CD14-positive monocyte (primary cell): ENCODE measurements around the gene AIFM1. TPM values are rescaled to one million over a fixed set of nuclear protein-coding genes. Genes with fewer than 3 reads are reported as not detected.
A peak's percentile ranks its signal among the peaks of the same experiment; 100 is the strongest.

Experiments
- DNase-seq, 3 donors: peaks; one replicate each; pipeline ENCODE4 v3.0.0-alpha.2; 2011 to 2022
- H2AFZ ChIP-seq: 2 replicates; pipeline ENCODE4 v1.6.0; 2012; ENCODE audit warnings: mild to moderate bottlenecking, low read depth, low read length, inconsistent platforms; ENCODE audit not compliant: insufficient read depth, poor library complexity, severe bottlenecking
- H3K27ac ChIP-seq, 2 donors: 1 replicate in 1 of 2; 2 replicates in 1 of 2; pipeline ENCODE4 v1.5.1; 2012 to 2013; ENCODE audit warnings: low read length in 2 of 2, control low read depth in 1 of 2, inconsistent platforms in 1 of 2, low read depth in 1 of 2, mild to moderate bottlenecking in 1 of 2
- H3K27me3 ChIP-seq, 2 donors: one replicate each; pipeline versions ENCODE4 v1.6.0 to v1.6.1; 2011 to 2013; ENCODE audit warnings: low read length in 2 of 2; ENCODE audit not compliant: control insufficient read depth in 2 of 2, insufficient read depth in 2 of 2
- H3K36me3 ChIP-seq, 2 donors: replicated peaks in 1 of 2; 1 replicate in 1 of 2; 2 replicates in 1 of 2; pipeline versions ENCODE4 v1.5.1 to v1.6.1; 2012 to 2013; ENCODE audit warnings: low read length in 2 of 2, control low read depth in 1 of 2, inconsistent platforms in 1 of 2, mild to moderate bottlenecking in 1 of 2; ENCODE audit not compliant: insufficient read depth in 2 of 2, control insufficient read depth in 1 of 2
- H3K4me1 ChIP-seq, 2 donors: 1 replicate in 1 of 2; 2 replicates in 1 of 2; pipeline versions ENCODE4 v1.5.1 to v1.6.1; 2012 to 2013; ENCODE audit warnings: low read length in 2 of 2, control low read depth in 1 of 2, inconsistent platforms in 1 of 2, mild to moderate bottlenecking in 1 of 2, moderate library complexity in 1 of 2; ENCODE audit not compliant: insufficient read depth in 2 of 2, control insufficient read depth in 1 of 2
- H3K4me2 ChIP-seq: replicated peaks from 2 replicates; pipeline ENCODE3; 2012; ENCODE audit warnings: low read length, moderate library complexity, mild to moderate bottlenecking; ENCODE audit not compliant: poor library complexity, severe bottlenecking; ENCODE audit errors: extremely low read depth
- H3K4me3 ChIP-seq, 3 experiments: fragments of 200-600 bp in 1 of 3; sonication (generic) in 1 of 3; replicated peaks in 1 of 3; 1 replicate in 2 of 3; 2 replicates in 1 of 3; pipeline ENCODE4 v1.5.1; 2011 to 2013; ENCODE audit warnings: low read length in 3 of 3, mild to moderate bottlenecking in 3 of 3, control low read depth in 2 of 3, low read depth in 2 of 3, inconsistent platforms in 1 of 3, moderate library complexity in 1 of 3
- H3K79me2 ChIP-seq: 2 replicates; pipeline ENCODE4 v1.6.0; 2012; ENCODE audit warnings: mild to moderate bottlenecking, control low read depth, inconsistent platforms, low read length, moderate library complexity; ENCODE audit not compliant: insufficient read depth
- H3K9ac ChIP-seq: 2 replicates; pipeline ENCODE4 v1.6.0; 2017; ENCODE audit warnings: low read length, mild to moderate bottlenecking; ENCODE audit not compliant: insufficient read depth, poor library complexity, severe bottlenecking
- H3K9me3 ChIP-seq, 2 donors: replicated peaks in 1 of 2; 1 replicate in 1 of 2; 2 replicates in 1 of 2; pipeline versions ENCODE4 v1.5.1 to v1.6.1; 2012 to 2013; ENCODE audit warnings: low read length in 2 of 2, control low read depth in 1 of 2; ENCODE audit not compliant: control insufficient read depth in 1 of 2, insufficient read depth in 1 of 2
- H4K20me1 ChIP-seq: 2 replicates; pipeline ENCODE4 v1.6.0; 2012; ENCODE audit warnings: mild to moderate bottlenecking, low read length, control low read depth, moderate library complexity; ENCODE audit not compliant: insufficient read depth
- H3K27ac Mint-ChIP-seq, 7 donors: one replicate each; pipeline ENCODE4 v1.8.0; 2020; ENCODE audit warnings: mild to moderate bottlenecking in 7 of 7, mixed read lengths in 7 of 7, moderate library complexity in 6 of 7, inconsistent platforms in 2 of 7
- H3K27me3 Mint-ChIP-seq, 3 donors: one replicate each; pipeline ENCODE4 v1.8.0; 2021 to 2022; ENCODE audit warnings: low read depth in 3 of 3, mild to moderate bottlenecking in 3 of 3, mixed read lengths in 3 of 3, moderate library complexity in 3 of 3, inconsistent platforms in 1 of 3
- H3K36me3 Mint-ChIP-seq, 2 donors: one replicate each; pipeline ENCODE4 v1.8.0; 2020; ENCODE audit warnings: mixed read lengths in 2 of 2, inconsistent platforms in 1 of 2, mild to moderate bottlenecking in 1 of 2
- H3K4me1 Mint-ChIP-seq: one replicate; pipeline ENCODE4 v1.8.0; 2020; ENCODE audit warnings: mild to moderate bottlenecking, mixed read lengths
- H3K4me3 Mint-ChIP-seq, 2 donors: one replicate each; pipeline ENCODE4 v1.8.0; 2020; ENCODE audit warnings: mild to moderate bottlenecking in 2 of 2, mixed read lengths in 2 of 2, moderate library complexity in 1 of 2
- H3K9me3 Mint-ChIP-seq, 7 donors: one replicate each; pipeline ENCODE4 v1.8.0; 2020 to 2022; ENCODE audit warnings: mixed read lengths in 7 of 7, mild to moderate bottlenecking in 6 of 7, moderate library complexity in 6 of 7, inconsistent platforms in 2 of 7
- CTCF ChIP-seq: fragments of 200-600 bp; IDR thresholded peaks from one replicate; pipeline ENCODE4 v1.8.0; 2022; ENCODE audit warnings: antibody characterized with exemption, mild to moderate bottlenecking
- WGBS: methylation state at CpG from one replicate; pipeline ENCODE4 v1.1.5; 2013; ENCODE audit warnings: missing lambda C conversion rate; ENCODE audit not compliant: insufficient coverage; 5-methylcytosine and 5-hydroxymethylcytosine counted together
- intact Hi-C, 2 donors: fragments of 100-400 bp; cut with micrococcal nuclease; formaldehyde crosslinking; loops; one replicate each; pipeline versions ENCODE4 v1.15.0 to v1.15.1; 2023
- polyA plus RNA-seq, 3 donors: library from polyadenylated mRNA; depleted of rRNA in 1 of 3; unstranded in 2 of 3; stranded (reverse) in 1 of 3; fragments of 300-500 nt in 2 of 3; fragments of >200 nt in 1 of 3; fragmentation: Illumina TruSeq in 2 of 3; gene quantifications; 1 replicate in 2 of 3; 2 replicates in 1 of 3; pipeline ENCODE4 v1.2.3, GENCODE V29; 2012 to 2021

AIFM1 gene
- polyA plus RNA-seq, 3 donors, result 15.1 to 19.1 (median 18.6) TPM

GRCh38 chrX:130176354-130176776, 10.7 kb upstream of the AIFM1 start:
- H3K27ac Mint-ChIP-seq, result peak overlapping the region in 3 of 7 donors; percentile 0 to 46 (median 38)
- Histone ChIP-seq H3K27ac (no peak overlapping the region), H3K4me1 (peaks cover 40 to 43% of the 10 kb centered on the region in 2 donors), H3K4me2 (no peak overlapping the region), H3K36me3 (no peaks in the 10 kb centered on the region), H4K20me1 (no peaks in the 10 kb centered on the region), H3K79me2 (no peaks in the 10 kb centered on the region), H2AFZ (no peak overlapping the region), H3K4me3 (no peak overlapping the region), H3K9ac (no peak overlapping the region), H3K27me3 (no peaks in the 10 kb centered on the region), H3K9me3 (no peaks in the 10 kb centered on the region)
- H3K27me3 Mint-ChIP-seq, result peaks cover 0 to 7% (median 1%) of the 10 kb centered on the region in 3 donors
- H3K4me3 Mint-ChIP-seq, result no peak overlapping the region
- peaks cover 48% of the 10 kb centered on the region for H3K4me1 Mint-ChIP-seq
- no peaks in the 10 kb centered on the region for H3K36me3 Mint-ChIP-seq
- no peak for TF ChIP-seq CTCF
- peaks cover 0 to 10% (median 0%) of the 10 kb centered on the region in 7 donors for H3K9me3 Mint-ChIP-seq
- DNase-seq, result no peak
- intact Hi-C loops, result no loop called here

- no peaks in the 10 kb centered on the region for H4K20me1 ChIP-seq
- Mint-ChIP-seq H3K4me3 (no peak overlapping the region), H3K27ac (peak overlapping the region in 2 of 7 donors; percentile 37 to 96), H3K27me3 (peaks cover 0 to 8% (median 1%) of the 10 kb centered on the region in 3 donors), H3K36me3 (no peaks in the 10 kb centered on the region), H3K9me3 (peaks cover 0 to 10% (median 0%) of the 10 kb centered on the region in 7 donors), H3K4me1 (peaks cover 51% of the 10 kb centered on the region)
- no peaks in the 10 kb centered on the region for H3K79me2 ChIP-seq
- no peaks in the 10 kb centered on the region for H3K27me3 ChIP-seq
- H2AFZ ChIP-seq, result no peak overlapping the region
- DNase-seq, result no peak
- TF ChIP-seq CTCF, result no peak
- no peaks in the 10 kb centered on the region for H3K36me3 ChIP-seq
- H3K27ac ChIP-seq, result no peak overlapping the region
- H3K9me3 ChIP-seq, result no peaks in the 10 kb centered on the region
- intact Hi-C loops, result no loop called here
- no peak overlapping the region for H3K4me3 ChIP-seq
- H3K4me1 ChIP-seq, result peaks cover 44 to 52% of the 10 kb centered on the region in 2 donors
- no peak overlapping the region for H3K9ac ChIP-seq
- no CpG with 5 or more reads among the region's 2 CpGs for WGBS
- no peak overlapping the region for H3K4me2 ChIP-seq
These were observed 9.3 kb upstream of the AIFM1 start for GRCh38 chrX:130174937-130175336.
